SK-N-SH (cell line): ENCODE data around the gene PKDCC.

Source experiments
- ELF1 ChIP-seq: IDR thresholded peaks from 2 replicates; pipeline ENCODE4 v1.4.0; 2012
- EP300 ChIP-seq, 2 experiments: IDR thresholded peaks; 2 replicates each; pipeline versions ENCODE4 v1.4.0 to v1.6.1; 2012; ENCODE audit warnings: borderline replicate concordance in 1 of 2, low read depth in 1 of 2, low read length in 1 of 2
- GABPA ChIP-seq: IDR thresholded peaks from 2 replicates; pipeline ENCODE4 v1.4.0; 2012; ENCODE audit warnings: low read depth, mild to moderate bottlenecking
- JUND ChIP-seq: IDR thresholded peaks from 2 replicates; pipeline ENCODE4 v1.4.0; 2012
- YY1 ChIP-seq: IDR thresholded peaks from 2 replicates; pipeline ENCODE4 v1.4.0; 2012; ENCODE audit warnings: low read depth, mild to moderate bottlenecking
- TF ChIP-seq, protein P1 (sequence below): fragments of 200-600 bp; sonication (generic); IDR thresholded peaks from 2 replicates; pipeline ENCODE4 v1.6.1; 2017; ENCODE audit warnings: antibody characterized with exemption, mild to moderate bottlenecking, moderate library complexity
- TF ChIP-seq, protein P2 (sequence below): IDR thresholded peaks from 2 replicates; pipeline ENCODE4 v1.6.1; 2012; ENCODE audit warnings: mild to moderate bottlenecking, low read depth, low read length, moderate library complexity

DNA sequence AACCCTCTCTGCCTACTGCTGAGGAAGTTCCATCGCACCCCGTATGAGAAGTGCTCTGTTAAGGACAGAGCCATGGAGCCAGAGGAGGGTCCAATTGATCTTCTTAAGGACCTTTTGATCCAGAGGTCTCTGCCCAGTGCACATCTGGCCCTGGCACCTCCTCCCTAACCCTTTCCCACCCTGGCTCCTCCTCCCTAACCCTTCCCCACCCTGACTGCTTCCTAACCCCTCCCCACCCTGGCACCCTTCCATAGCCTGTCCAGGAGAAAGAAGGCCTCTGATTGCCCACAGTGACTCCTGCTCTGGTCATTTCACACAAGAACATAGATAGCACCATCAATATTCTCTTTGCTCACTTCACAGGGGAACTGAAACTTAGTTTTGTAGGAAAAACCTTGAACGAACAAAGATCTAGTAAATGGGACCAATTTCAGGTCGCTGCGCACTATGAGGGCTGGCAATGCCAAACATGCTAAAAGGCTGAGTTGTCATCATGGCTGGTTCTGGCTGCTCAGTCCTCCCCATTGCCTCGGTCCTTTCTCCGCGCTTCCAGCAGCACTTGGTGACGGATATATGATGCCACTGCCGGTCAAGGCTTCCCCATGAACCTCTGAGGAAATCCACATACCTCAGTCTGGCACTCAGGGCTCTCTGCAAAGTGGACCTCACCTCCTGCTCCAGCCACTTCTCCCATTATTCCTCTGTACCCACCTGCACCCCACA is 49.2 kb downstream of the PKDCC start:
- TF ChIP-seq, protein P1, sequence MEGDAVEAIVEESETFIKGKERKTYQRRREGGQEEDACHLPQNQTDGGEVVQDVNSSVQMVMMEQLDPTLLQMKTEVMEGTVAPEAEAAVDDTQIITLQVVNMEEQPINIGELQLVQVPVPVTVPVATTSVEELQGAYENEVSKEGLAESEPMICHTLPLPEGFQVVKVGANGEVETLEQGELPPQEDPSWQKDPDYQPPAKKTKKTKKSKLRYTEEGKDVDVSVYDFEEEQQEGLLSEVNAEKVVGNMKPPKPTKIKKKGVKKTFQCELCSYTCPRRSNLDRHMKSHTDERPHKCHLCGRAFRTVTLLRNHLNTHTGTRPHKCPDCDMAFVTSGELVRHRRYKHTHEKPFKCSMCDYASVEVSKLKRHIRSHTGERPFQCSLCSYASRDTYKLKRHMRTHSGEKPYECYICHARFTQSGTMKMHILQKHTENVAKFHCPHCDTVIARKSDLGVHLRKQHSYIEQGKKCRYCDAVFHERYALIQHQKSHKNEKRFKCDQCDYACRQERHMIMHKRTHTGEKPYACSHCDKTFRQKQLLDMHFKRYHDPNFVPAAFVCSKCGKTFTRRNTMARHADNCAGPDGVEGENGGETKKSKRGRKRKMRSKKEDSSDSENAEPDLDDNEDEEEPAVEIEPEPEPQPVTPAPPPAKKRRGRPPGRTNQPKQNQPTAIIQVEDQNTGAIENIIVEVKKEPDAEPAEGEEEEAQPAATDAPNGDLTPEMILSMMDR: no peak
- TF ChIP-seq JUND (no peak), EP300 (IDR thresholded peaks at IDR 0.05; ENCODE audit: borderline replicate concordance in 1 of 2, low read depth in 1 of 2, low read length in 1 of 2) (no peak), GABPA (no peak), ELF1 (no peak), YY1 (no peak)
- TF ChIP-seq, protein P2, sequence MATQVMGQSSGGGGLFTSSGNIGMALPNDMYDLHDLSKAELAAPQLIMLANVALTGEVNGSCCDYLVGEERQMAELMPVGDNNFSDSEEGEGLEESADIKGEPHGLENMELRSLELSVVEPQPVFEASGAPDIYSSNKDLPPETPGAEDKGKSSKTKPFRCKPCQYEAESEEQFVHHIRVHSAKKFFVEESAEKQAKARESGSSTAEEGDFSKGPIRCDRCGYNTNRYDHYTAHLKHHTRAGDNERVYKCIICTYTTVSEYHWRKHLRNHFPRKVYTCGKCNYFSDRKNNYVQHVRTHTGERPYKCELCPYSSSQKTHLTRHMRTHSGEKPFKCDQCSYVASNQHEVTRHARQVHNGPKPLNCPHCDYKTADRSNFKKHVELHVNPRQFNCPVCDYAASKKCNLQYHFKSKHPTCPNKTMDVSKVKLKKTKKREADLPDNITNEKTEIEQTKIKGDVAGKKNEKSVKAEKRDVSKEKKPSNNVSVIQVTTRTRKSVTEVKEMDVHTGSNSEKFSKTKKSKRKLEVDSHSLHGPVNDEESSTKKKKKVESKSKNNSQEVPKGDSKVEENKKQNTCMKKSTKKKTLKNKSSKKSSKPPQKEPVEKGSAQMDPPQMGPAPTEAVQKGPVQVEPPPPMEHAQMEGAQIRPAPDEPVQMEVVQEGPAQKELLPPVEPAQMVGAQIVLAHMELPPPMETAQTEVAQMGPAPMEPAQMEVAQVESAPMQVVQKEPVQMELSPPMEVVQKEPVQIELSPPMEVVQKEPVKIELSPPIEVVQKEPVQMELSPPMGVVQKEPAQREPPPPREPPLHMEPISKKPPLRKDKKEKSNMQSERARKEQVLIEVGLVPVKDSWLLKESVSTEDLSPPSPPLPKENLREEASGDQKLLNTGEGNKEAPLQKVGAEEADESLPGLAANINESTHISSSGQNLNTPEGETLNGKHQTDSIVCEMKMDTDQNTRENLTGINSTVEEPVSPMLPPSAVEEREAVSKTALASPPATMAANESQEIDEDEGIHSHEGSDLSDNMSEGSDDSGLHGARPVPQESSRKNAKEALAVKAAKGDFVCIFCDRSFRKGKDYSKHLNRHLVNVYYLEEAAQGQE: no peak
